GM23248 (cell line): Measurements from ENCODE around the gene CIDEB.

Experiments used
- EZH2 ChIP-seq: fragments of 200-600 bp; sonication (generic); IDR thresholded peaks from 2 replicates; pipeline ENCODE4 v1.6.1; 2018; ENCODE audit warnings: antibody characterized with exemption, mild to moderate bottlenecking; ENCODE audit not compliant: insufficient read depth, poor library complexity, severe bottlenecking
- EZH2phosphoT487 ChIP-seq: fragments of 200-600 bp; sonication (generic); IDR thresholded peaks from 2 replicates; pipeline ENCODE4 v1.6.1; 2018; ENCODE audit warnings: antibody characterized with exemption, moderate library complexity, mild to moderate bottlenecking, low read depth; ENCODE audit not compliant: insufficient read depth

DNA sequence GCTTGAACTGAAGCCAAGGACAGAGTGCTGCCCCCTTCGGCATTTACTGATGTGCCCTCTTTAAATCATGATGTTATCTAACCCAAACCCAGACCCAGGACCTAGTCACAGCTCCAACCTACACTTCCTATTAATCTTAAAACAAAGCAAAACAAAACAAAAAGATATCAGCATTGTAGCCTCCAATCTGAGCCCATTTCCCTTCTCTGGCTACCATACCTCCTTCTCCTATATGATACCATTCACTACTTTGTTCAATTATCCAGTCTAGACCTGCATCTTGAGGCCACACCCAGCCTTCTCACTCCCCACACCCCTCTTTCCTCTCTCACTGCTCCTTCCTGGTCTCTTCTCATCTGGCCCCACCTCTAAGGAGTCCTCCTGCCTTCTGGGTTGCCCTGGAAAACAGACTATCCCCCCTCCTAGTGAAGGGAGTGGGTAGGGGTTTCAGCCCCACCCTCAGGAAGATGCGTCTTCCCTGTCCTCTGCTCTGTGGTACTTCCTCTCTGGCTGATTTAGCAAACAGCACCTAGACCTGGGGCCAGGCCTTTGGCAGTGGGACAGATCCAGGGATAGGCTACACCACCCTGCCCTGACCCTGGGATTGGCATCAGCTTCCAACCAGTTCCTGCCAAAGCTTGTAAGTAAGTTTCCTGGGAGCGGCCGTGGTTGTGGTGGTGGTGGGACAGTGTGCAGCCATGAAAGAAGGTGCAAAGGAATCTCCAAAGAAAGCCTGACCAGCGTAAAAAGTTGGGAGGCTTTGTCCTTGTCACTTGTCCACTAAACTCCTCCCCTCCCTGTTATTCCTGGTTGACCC, 6.8 kb upstream of the CIDEB start:
- no peak for TF ChIP-seq EZH2phosphoT487
- TF ChIP-seq EZH2: no peak
